HEK293 (cell line): Measurements from ENCODE around the gene PELI3.
A peak's percentile ranks its signal among the peaks of the same experiment; 100 is the strongest.

Source experiments
- CTCF ChIA-PET: fragments of 350-600 bp; formaldehyde crosslinking; extraction: SDS; loops from one replicate; lab custom pipeline; 2021; ENCODE audit warnings: antibody characterized with exemption; lab: Yijun Ruan, JAX
- POLR2A ChIA-PET: fragments of 300-600 bp; formaldehyde crosslinking; extraction: SDS; loops from one replicate; lab custom pipeline; 2020; ENCODE audit warnings: antibody characterized with exemption, inconsistent platforms; lab: Yijun Ruan, JAX
- H3K27ac ChIP-seq: fragments of 200-500 bp; sonication (Bioruptor generic); 2 replicates; pipeline ENCODE4 v1.5.1; 2014; ENCODE audit warnings: low read depth, low read length, control low read depth, inconsistent platforms; ENCODE audit errors: extremely low read depth
- H3K36me3 ChIP-seq, 2 experiments: fragments of 200-500 bp in 1 of 2; sonication (Bioruptor generic) in 1 of 2; 1 replicate in 1 of 2; 2 replicates in 1 of 2; pipeline ENCODE4 v1.5.1; 2014 to 2017; ENCODE audit warnings: inconsistent platforms in 2 of 2, low read length in 2 of 2; ENCODE audit not compliant: control insufficient read depth in 2 of 2, insufficient read depth in 1 of 2
- H3K4me1 ChIP-seq: fragments of 200-500 bp; sonication (Bioruptor generic); 2 replicates; pipeline ENCODE4 v1.5.1; 2014; ENCODE audit warnings: mild to moderate bottlenecking, low read length, inconsistent platforms; ENCODE audit not compliant: control insufficient read depth, insufficient read depth
- H3K4me3 ChIP-seq: 2 replicates; pipeline ENCODE4 v1.5.1; 2011; ENCODE audit warnings: low read depth, mild to moderate bottlenecking, control low read depth, low read length, moderate library complexity
- H3K9me3 ChIP-seq: fragments of 200-500 bp; sonication (Bioruptor generic); 2 replicates; pipeline ENCODE4 v1.5.1; 2014; ENCODE audit warnings: low read depth, low read length, inconsistent platforms; ENCODE audit not compliant: control insufficient read depth, insufficient read depth
- GLIS2 ChIP-seq: fragments of 450-650 bp; formaldehyde crosslinking; IDR thresholded peaks from 2 replicates; pipeline ENCODE4 v1.5.1; 2016; ENCODE audit warnings: missing biosample characterization, missing genetic modification characterization
- PRDM2 ChIP-seq: fragments of 450-650 bp; formaldehyde crosslinking; IDR thresholded peaks from 2 replicates; pipeline ENCODE4 v1.5.1; 2016; ENCODE audit warnings: missing biosample characterization, missing genetic modification characterization, borderline replicate concordance
- SCRT1 ChIP-seq: fragments of 450-650 bp; formaldehyde crosslinking; IDR thresholded peaks from 2 replicates; pipeline ENCODE4 v1.5.1; 2016; ENCODE audit warnings: missing biosample characterization, missing genetic modification characterization, borderline replicate concordance
- ZBTB10 ChIP-seq: fragments of 450-650 bp; formaldehyde crosslinking; IDR thresholded peaks from 2 replicates; pipeline ENCODE4 v1.5.1; 2016; ENCODE audit warnings: missing biosample characterization, missing genetic modification characterization
- ZFP69B ChIP-seq: fragments of 450-650 bp; formaldehyde crosslinking; IDR thresholded peaks from 2 replicates; pipeline ENCODE4 v1.5.1; 2016; ENCODE audit warnings: missing biosample characterization, missing genetic modification characterization
- ZIC2 ChIP-seq: fragments of 450-650 bp; formaldehyde crosslinking; IDR thresholded peaks from 2 replicates; pipeline ENCODE4 v1.5.1; 2016; ENCODE audit warnings: missing biosample characterization, missing genetic modification characterization
- ZNF112 ChIP-seq: fragments of 450-650 bp; formaldehyde crosslinking; IDR thresholded peaks from 2 replicates; pipeline ENCODE4 v1.5.0; 2017; ENCODE audit warnings: missing biosample characterization, missing genetic modification characterization
- ZNF138 ChIP-seq: fragments of 450-650 bp; formaldehyde crosslinking; IDR thresholded peaks from 2 replicates; pipeline ENCODE4 v1.5.1; 2016; ENCODE audit warnings: missing biosample characterization, missing genetic modification characterization, borderline replicate concordance
- ZNF140 ChIP-seq: fragments of 450-650 bp; formaldehyde crosslinking; IDR thresholded peaks from 2 replicates; pipeline ENCODE4 v1.5.1; 2016; ENCODE audit warnings: missing biosample characterization, missing genetic modification characterization
- ZNF223 ChIP-seq: fragments of 450-650 bp; formaldehyde crosslinking; IDR thresholded peaks from 2 replicates; pipeline ENCODE4 v1.5.1; 2016; ENCODE audit warnings: missing biosample characterization, missing genetic modification characterization
- ZNF292 ChIP-seq: fragments of 450-650 bp; formaldehyde crosslinking; IDR thresholded peaks from 2 replicates; pipeline ENCODE4 v1.5.1; 2016; ENCODE audit warnings: low read depth, missing biosample characterization, missing genetic modification characterization, borderline replicate concordance
- ZNF433 ChIP-seq: fragments of 450-650 bp; formaldehyde crosslinking; IDR thresholded peaks from 2 replicates; pipeline ENCODE4 v1.5.1; 2016; ENCODE audit warnings: missing biosample characterization, missing genetic modification characterization, low read depth
- ZNF48 ChIP-seq: fragments of 450-650 bp; formaldehyde crosslinking; IDR thresholded peaks from 2 replicates; pipeline ENCODE4 v1.5.1; 2016; ENCODE audit warnings: missing biosample characterization, missing genetic modification characterization
- ZNF514 ChIP-seq: fragments of 450-650 bp; formaldehyde crosslinking; IDR thresholded peaks from 2 replicates; pipeline ENCODE4 v1.5.1; 2016; ENCODE audit warnings: missing biosample characterization, missing genetic modification characterization
- ZNF521 ChIP-seq: fragments of 450-650 bp; formaldehyde crosslinking; IDR thresholded peaks from 2 replicates; pipeline ENCODE4 v1.5.1; 2017; ENCODE audit warnings: missing biosample characterization, mild to moderate bottlenecking, missing genetic modification characterization
- ZNF560 ChIP-seq: fragments of 450-650 bp; formaldehyde crosslinking; IDR thresholded peaks from 2 replicates; pipeline ENCODE4 v1.5.1; 2017; ENCODE audit warnings: missing biosample characterization, missing genetic modification characterization, borderline replicate concordance
- ZNF837 ChIP-seq: fragments of 450-650 bp; formaldehyde crosslinking; IDR thresholded peaks from 2 replicates; pipeline ENCODE4 v1.5.1; 2016; ENCODE audit warnings: missing biosample characterization, missing genetic modification characterization
- TF ChIP-seq, protein P1 (sequence below): fragments of 450-650 bp; formaldehyde crosslinking; IDR thresholded peaks from 2 replicates; pipeline ENCODE4 v1.5.1; 2016; ENCODE audit warnings: missing biosample characterization, missing genetic modification characterization
- TF ChIP-seq, protein P2 (sequence below): fragments of 450-650 bp; formaldehyde crosslinking; IDR thresholded peaks from 2 replicates; pipeline ENCODE4 v1.5.1; 2016; ENCODE audit warnings: missing biosample characterization, missing genetic modification characterization
- TF ChIP-seq, protein P3 (sequence below): fragments of 450-650 bp; formaldehyde crosslinking; IDR thresholded peaks from 2 replicates; pipeline ENCODE4 v1.5.1; 2016; ENCODE audit warnings: missing biosample characterization, missing genetic modification characterization

Gene PELI3

GRCh38 chr11:66479394-66480116 is 12.8 kb downstream of the PELI3 start (continued):
- no peak for TF ChIP-seq ZBTB10 (tag by site-specific recombination)
- TF ChIP-seq ZNF521: no peak
- TF ChIP-seq SCRT1 (tag by site-specific recombination): peak; percentile 50; the same call in 1 of the 2 replicates
- TF ChIP-seq ZIC2 (tag by site-specific recombination): no peak
- TF ChIP-seq, protein P1, sequence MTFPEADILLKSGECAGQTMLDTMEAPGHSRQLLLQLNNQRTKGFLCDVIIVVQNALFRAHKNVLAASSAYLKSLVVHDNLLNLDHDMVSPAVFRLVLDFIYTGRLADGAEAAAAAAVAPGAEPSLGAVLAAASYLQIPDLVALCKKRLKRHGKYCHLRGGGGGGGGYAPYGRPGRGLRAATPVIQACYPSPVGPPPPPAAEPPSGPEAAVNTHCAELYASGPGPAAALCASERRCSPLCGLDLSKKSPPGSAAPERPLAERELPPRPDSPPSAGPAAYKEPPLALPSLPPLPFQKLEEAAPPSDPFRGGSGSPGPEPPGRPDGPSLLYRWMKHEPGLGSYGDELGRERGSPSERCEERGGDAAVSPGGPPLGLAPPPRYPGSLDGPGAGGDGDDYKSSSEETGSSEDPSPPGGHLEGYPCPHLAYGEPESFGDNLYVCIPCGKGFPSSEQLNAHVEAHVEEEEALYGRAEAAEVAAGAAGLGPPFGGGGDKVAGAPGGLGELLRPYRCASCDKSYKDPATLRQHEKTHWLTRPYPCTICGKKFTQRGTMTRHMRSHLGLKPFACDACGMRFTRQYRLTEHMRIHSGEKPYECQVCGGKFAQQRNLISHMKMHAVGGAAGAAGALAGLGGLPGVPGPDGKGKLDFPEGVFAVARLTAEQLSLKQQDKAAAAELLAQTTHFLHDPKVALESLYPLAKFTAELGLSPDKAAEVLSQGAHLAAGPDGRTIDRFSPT (tag by site-specific recombination): no peak
- TF ChIP-seq ZFP69B (tag by site-specific recombination): peak; percentile 57
- TF ChIP-seq ZNF138 (tag by site-specific recombination): no peak
- no peak for TF ChIP-seq ZNF837 (tag by site-specific recombination)
- no peak for TF ChIP-seq ZNF140 (tag by site-specific recombination)

GRCh38 chr11:66480117-66480938 is 13.6 kb downstream of the PELI3 start, which contains the start of gene DPP3:
DPP3 (plus strand) TSS chr11:66480434; CDS start chr11:66482201, 1,767 bp downstream.
- ChIA-PET CTCF (interaction anchor here (1.0 to 2.6 kb wide), 4 partner anchors 10 to 198 kb away, joined by 4 to 20 read pairs (median 6); partner anchors contain the start of gene RBM4B), POLR2A (interaction anchor here (0.6 to 3.6 kb wide), 19 partner anchors 12 to 552 kb away, joined by 3 to 64 read pairs (median 4); partner anchors contain the start of genes ACTN3, BBS1, MRPL11 and PELI3)
- peaks cover 0 to 23% of the 10 kb centered on the region in 2 experiments; a peak in 1 of 3 replicates for H3K36me3 ChIP-seq
- H3K4me1 ChIP-seq: no peaks in the 10 kb centered on the region
- H3K9me3 ChIP-seq: no peaks in the 10 kb centered on the region
- H3K27ac ChIP-seq: peak within 1 kb of the TSS; percentile 77
- H3K4me3 ChIP-seq: peak within 1 kb of the TSS; percentile 73
- TF ChIP-seq ZNF514 (tag by site-specific recombination) (no peak), ZNF433 (tag by site-specific recombination) (no peak), ZNF292 (tag by site-specific recombination) (no peak), PRDM2 (tag by site-specific recombination) (no peak), ZNF48 (tag by site-specific recombination) (no peak), GLIS2 (tag by site-specific recombination) (peak; percentile 98), ZNF560 (tag by site-specific recombination) (no peak), ZNF223 (no peak), ZNF112 (no peak)
- TF ChIP-seq, protein P2, sequence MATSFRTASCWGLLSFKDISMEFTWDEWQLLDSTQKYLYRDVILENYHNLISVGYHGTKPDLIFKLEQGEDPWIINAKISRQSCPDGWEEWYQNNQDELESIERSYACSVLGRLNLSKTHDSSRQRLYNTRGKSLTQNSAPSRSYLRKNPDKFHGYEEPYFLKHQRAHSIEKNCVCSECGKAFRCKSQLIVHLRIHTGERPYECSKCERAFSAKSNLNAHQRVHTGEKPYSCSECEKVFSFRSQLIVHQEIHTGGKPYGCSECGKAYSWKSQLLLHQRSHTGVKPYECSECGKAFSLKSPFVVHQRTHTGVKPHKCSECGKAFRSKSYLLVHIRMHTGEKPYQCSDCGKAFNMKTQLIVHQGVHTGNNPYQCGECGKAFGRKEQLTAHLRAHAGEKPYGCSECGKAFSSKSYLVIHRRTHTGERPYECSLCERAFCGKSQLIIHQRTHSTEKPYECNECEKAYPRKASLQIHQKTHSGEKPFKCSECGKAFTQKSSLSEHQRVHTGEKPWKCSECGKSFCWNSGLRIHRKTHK (tag by site-specific recombination): no peak
- TF ChIP-seq, protein P3, sequence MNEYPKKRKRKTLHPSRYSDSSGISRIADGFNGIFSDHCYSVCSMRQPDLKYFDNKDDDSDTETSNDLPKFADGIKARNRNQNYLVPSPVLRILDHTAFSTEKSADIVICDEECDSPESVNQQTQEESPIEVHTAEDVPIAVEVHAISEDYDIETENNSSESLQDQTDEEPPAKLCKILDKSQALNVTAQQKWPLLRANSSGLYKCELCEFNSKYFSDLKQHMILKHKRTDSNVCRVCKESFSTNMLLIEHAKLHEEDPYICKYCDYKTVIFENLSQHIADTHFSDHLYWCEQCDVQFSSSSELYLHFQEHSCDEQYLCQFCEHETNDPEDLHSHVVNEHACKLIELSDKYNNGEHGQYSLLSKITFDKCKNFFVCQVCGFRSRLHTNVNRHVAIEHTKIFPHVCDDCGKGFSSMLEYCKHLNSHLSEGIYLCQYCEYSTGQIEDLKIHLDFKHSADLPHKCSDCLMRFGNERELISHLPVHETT: peak; percentile 55; the same call in 1 of the 2 replicates
